Activated CD4-positive, alpha-beta T cell treated with anti-CD3 and anti-CD28 coated beads, Interleukin-2, amount 50 U/mL, for 1 hour (primary cell): ENCODE results near the gene PCDHA11.
"Not testable (repeated sequence)": the region's sequence is repeated elsewhere in the genome, so short reads cannot be mapped to it uniquely, and the experiment has no call there.

Experiments
- DNase-seq: peaks from one replicate; pipeline ENCODE4 v3.0.0-alpha.2; 2020

The PCDHA11 gene, protein sequence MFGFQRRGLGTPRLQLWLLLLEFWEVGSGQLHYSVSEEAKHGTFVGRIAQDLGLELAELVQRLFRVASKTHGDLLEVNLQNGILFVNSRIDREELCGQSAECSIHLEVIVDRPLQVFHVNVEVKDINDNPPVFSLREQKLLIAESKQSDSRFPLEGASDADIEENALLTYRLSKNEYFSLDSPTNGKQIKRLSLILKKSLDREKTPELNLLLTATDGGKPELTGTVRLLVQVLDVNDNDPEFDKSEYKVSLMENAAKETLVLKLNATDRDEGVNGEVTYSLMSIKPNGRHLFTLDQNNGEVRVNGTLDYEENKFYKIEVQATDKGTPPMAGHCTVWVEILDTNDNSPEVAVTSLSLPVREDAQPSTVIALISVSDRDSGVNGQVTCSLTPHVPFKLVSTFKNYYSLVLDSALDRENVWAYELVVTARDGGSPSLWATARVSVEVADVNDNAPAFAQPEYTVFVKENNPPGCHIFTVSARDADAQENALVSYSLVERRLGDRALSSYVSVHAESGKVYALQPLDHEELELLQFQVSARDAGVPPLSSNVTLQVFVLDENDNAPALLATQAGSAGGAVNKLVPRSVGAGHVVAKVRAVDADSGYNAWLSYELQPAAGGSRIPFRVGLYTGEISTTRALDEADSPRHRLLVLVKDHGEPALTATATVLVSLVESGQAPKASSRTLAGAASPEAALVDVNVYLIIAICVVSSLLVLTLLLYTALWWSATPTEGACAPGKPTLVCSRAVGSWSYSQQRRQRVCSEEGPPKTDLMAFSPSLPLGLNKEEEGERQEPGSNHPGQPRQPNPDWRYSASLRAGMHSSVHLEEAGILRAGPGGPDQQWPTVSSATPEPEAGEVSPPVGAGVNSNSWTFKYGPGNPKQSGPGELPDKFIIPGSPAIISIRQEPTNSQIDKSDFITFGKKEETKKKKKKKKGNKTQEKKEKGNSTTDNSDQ

GRCh38 chr5:140868721-140869554 is at the start of gene PCDHA11:
PCDHA11 (plus strand) TSS chr5:140868957; CDS start chr5:140869104, 147 bp downstream.
- no peak for DNase-seq

GRCh38 chr5:140821375-140822280 is 47.1 kb upstream of the PCDHA11 start, which contains the start of gene PCDHA5:
PCDHA5 (plus strand) TSS chr5:140821613.
- no peak for DNase-seq

DNA sequence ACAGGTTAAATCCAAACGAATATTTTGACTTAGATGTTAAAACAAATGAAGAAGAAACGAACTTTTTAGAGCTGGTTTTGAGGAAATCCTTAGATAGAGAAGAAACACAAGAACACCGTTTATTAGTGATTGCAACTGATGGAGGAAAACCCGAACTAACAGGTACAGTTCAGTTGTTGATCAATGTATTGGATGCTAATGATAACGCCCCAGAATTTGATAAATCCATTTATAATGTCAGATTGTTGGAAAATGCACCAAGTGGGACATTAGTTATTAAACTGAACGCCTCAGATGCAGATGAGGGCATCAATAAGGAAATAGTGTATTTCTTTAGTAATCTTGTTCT is 46.5 kb upstream of the PCDHA11 start:
- no peak for DNase-seq

- not testable (repeated sequence) for DNase-seq
Measured at GRCh38 chr5:140822969-140823368, 45.8 kb upstream of the PCDHA11 start.

DNA sequence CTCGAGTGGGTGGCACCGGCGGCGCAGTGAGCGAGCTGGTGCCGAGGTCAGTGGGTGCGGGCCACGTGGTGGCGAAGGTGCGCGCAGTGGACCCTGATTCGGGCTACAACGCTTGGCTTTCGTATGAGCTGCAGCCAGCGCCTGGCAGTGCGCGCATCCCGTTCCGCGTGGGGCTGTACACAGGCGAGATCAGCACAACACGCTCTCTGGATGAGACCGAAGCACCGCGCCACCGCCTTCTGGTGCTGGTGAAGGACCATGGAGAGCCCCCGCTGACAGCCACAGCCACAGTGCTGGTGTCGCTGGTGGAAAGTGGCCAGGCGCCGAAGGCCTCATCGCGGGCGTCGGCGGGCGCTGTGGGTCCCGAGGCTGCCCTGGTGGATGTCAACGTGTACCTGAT is 45.3 kb upstream of the PCDHA11 start:
- DNase-seq = no peak

DNA sequence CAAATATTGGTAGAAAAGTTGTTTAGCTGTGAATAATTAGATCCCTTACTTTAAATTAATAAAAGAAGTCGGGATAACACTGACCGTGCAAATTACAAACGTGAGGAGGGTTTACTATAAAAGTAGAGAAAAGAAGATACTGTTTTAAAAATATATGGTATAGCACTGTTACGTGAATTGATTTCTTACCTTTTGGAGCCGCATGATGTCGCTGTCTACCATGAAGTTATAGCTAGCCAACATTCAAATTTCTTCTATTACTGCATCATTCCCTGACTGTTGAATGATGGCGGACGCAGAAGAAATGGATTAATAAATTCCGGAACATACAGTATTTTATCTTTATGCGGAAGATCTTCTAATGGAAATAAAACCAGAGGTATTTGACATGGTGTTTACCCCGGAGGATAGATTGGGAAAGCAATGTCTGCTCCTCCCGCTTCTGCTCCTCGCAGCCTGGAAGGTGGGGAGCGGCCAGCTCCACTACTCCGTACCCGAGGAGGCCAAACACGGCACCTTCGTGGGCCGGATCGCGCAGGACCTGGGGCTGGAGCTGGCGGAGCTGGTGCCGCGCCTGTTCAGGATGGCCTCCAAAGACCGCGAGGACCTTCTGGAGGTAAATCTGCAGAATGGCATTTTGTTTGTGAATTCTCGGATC is 40.9 kb upstream of the PCDHA11 start, which contains the start of gene PCDHA6:
Gene PCDHA6 (plus strand): TSS at position 257 of the 658 bp plus-strand sequence. CDS start 132 bp downstream, at position 389.
- DNase-seq = no peak

DNA sequence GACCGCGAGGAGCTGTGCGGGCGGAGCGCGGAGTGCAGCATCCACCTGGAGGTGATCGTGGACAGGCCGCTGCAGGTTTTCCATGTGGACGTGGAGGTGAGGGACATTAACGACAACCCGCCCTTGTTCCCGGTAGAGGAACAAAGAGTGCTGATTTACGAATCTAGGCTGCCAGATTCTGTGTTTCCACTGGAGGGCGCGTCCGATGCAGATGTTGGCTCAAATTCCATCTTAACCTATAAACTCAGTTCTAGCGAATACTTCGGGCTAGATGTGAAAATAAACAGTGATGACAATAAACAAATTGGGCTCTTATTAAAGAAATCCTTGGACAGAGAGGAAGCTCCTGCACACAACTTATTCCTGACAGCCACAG is 40.4 kb upstream of the PCDHA11 start:
- DNase-seq = no peak

- DNase-seq = not testable (repeated sequence)
Measured at GRCh38 chr5:140829511-140830501, 39.0 kb upstream of the PCDHA11 start.

GRCh38 chr5:140833993-140834392 is 34.8 kb upstream of the PCDHA11 start, which contains the start of gene PCDHA7:
PCDHA7 (plus strand) TSS chr5:140834269; CDS start chr5:140834384, 115 bp downstream.
- no peak for DNase-seq

DNA sequence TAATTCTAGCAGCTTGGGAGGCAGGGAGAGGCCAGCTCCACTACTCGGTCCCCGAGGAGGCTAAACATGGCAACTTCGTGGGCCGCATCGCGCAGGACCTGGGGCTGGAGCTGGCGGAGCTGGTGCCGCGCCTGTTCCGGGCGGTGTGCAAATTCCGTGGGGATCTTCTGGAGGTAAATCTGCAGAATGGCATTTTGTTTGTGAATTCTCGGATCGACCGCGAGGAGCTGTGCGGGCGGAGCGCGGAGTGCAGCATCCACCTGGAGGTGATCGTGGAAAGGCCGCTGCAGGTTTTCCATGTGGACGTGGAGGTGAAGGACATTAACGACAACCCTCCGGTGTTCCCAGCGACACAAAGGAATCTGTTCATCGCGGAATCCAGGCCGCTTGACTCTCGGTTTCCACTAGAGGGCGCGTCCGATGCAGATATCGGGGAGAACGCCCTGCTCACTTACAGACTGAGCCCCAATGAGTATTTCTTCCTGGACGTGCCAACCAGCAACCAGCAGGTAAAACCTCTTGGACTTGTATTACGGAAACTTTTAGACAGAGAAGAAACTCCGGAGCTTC is 34.2 kb upstream of the PCDHA11 start:
- DNase-seq = not testable (repeated sequence)

DNA sequence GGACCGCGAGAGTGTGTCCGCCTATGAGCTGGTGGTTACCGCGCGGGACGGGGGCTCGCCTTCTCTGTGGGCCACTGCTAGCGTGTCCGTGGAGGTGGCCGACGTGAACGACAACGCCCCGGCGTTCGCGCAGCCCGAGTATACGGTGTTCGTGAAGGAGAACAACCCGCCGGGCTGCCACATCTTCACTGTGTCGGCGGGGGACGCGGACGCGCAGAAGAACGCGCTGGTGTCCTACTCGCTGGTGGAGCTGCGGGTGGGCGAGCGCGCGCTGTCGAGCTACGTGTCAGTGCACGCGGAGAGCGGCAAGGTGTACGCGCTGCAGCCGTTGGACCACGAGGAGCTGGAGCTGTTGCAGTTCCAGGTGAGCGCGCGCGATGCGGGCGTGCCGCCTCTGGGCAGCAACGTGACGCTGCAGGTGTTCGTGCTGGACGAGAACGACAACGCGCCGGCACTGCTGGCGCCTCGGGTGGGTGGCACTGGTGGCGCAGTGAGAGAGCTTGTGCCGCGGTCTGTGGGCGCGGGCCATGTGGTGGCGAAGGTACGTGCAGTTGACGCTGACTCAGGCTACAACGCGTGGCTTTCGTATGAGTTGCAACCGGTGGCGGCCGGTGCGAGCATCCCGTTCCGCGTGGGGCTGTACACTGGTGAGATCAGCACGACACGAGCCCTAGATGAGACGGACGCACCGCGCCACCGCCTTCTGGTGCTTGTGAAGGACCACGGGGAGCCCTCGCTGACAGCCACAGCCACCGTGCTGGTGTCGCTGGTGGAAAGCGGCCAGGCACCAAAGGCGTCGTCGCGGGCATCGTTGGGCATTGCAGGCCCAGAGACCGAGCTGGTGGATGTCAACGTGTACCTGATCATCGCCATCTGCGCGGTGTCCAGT is 32.9 kb upstream of the PCDHA11 start:
- no peak for DNase-seq

GRCh38 chr5:140840978-140841962 is 27.5 kb upstream of the PCDHA11 start, which contains the start of gene PCDHA8:
PCDHA8 (plus strand) TSS chr5:140841187; CDS start chr5:140841322, 135 bp downstream.
- DNase-seq = no peak

GRCh38 chr5:140842798-140843733 is 25.7 kb upstream of the PCDHA11 start:
- no peak for DNase-seq

GRCh38 chr5:140848139-140849102 is 20.3 kb upstream of the PCDHA11 start, which contains the start of gene PCDHA9:
PCDHA9 (plus strand) TSS chr5:140848382; CDS start chr5:140848496, 114 bp downstream.
- DNase-seq = not testable (repeated sequence)
